ENCODE results near the gene DLGAP1.

DNA sequence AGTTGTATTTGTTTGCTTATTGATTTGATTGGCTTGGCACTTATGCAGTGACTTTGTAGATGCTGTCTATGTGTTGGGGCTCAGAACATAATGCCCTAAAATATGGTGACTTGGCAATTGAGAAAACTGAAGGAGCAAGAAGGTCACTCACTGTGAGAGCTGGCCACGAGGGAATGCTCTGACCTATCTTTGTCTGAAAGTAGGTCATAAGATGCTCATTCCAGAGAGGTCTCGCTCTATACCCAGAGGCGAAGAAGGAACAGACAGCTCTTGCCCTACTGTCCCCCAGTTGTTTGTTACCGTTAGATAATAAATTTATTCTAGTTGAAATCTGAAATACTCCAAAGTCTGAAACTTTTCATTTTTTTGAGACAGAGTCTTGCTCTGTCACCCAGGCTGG, 846.6 kb downstream of the DLGAP1 start:
- TF ChIP-seq, protein P1, sequence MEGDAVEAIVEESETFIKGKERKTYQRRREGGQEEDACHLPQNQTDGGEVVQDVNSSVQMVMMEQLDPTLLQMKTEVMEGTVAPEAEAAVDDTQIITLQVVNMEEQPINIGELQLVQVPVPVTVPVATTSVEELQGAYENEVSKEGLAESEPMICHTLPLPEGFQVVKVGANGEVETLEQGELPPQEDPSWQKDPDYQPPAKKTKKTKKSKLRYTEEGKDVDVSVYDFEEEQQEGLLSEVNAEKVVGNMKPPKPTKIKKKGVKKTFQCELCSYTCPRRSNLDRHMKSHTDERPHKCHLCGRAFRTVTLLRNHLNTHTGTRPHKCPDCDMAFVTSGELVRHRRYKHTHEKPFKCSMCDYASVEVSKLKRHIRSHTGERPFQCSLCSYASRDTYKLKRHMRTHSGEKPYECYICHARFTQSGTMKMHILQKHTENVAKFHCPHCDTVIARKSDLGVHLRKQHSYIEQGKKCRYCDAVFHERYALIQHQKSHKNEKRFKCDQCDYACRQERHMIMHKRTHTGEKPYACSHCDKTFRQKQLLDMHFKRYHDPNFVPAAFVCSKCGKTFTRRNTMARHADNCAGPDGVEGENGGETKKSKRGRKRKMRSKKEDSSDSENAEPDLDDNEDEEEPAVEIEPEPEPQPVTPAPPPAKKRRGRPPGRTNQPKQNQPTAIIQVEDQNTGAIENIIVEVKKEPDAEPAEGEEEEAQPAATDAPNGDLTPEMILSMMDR (IDR thresholded peaks at IDR 0.05), result no peak
- TF ChIP-seq POLR2A (IDR thresholded peaks at IDR 0.05), result no peak
- TF ChIP-seq POLR2AphosphoS5 (IDR thresholded peaks at IDR 0.05), result no peak
